SK-N-SH treated with all-trans-retinoic acid at 6 μM for 48 hours (cell line): ENCODE measurements around the gene SIL1.

Experiments
- ARNTL ChIP-seq: fragments of 450-650 bp; formaldehyde crosslinking; IDR thresholded peaks from 2 replicates; pipeline ENCODE4 v1.5.0; 2020; ENCODE audit warnings: low read depth, mild to moderate bottlenecking, moderate library complexity, borderline replicate concordance
- GLIS3 ChIP-seq: fragments of 250-450 bp; sonication (Bioruptor Pico); IDR thresholded peaks from 2 replicates; pipeline ENCODE4 v1.5.0; 2020; ENCODE audit warnings: mild to moderate bottlenecking, moderate library complexity
- ISL1 ChIP-seq: fragments of 250-450 bp; sonication (Bioruptor Pico); IDR thresholded peaks from 2 replicates; pipeline ENCODE4 v2.1.2; 2022; ENCODE audit warnings: mild to moderate bottlenecking, moderate library complexity
- OSR1 ChIP-seq: fragments of 250-450 bp; sonication (Bioruptor Pico); IDR thresholded peaks from 2 replicates; pipeline ENCODE4 v1.8.0; 2022; ENCODE audit warnings: moderate library complexity, mild to moderate bottlenecking, inconsistent platforms
- TCF4 ChIP-seq: fragments of 250-450 bp; sonication (Bioruptor Pico); IDR thresholded peaks from 2 replicates; pipeline ENCODE4 v1.8.0; 2021; ENCODE audit warnings: mild to moderate bottlenecking, moderate library complexity, borderline replicate concordance
- ZC3H10 ChIP-seq: fragments of 250-450 bp; sonication (Bioruptor Pico); IDR thresholded peaks from 2 replicates; pipeline ENCODE4 v1.5.1; 2021; ENCODE audit warnings: mild to moderate bottlenecking, moderate library complexity
- ZFP30 ChIP-seq: fragments of 450-650 bp; formaldehyde crosslinking; IDR thresholded peaks from 2 replicates; pipeline ENCODE4 v1.5.0; 2022; ENCODE audit warnings: mild to moderate bottlenecking, moderate library complexity
- ZNF70 ChIP-seq: fragments of 450-650 bp; formaldehyde crosslinking; IDR thresholded peaks from 2 replicates; pipeline ENCODE4 v1.5.0; 2020; ENCODE audit warnings: mild to moderate bottlenecking, moderate library complexity
- TF ChIP-seq, protein P1 (sequence below): fragments of 250-450 bp; sonication (Bioruptor Pico); IDR thresholded peaks from 2 replicates; pipeline ENCODE4 v1.8.0; 2020; ENCODE audit warnings: mild to moderate bottlenecking, moderate library complexity, borderline replicate concordance
- TF ChIP-seq, protein P2 (sequence below): fragments of 250-450 bp; sonication (Bioruptor Pico); IDR thresholded peaks from 2 replicates; pipeline ENCODE4 v1.8.0; 2021; ENCODE audit warnings: low read depth, mild to moderate bottlenecking, moderate library complexity, borderline replicate concordance
- TF ChIP-seq, protein P3 (sequence below): fragments of 250-450 bp; sonication (Bioruptor Pico); IDR thresholded peaks from 2 replicates; pipeline ENCODE4 v1.5.1; 2021; ENCODE audit warnings: mild to moderate bottlenecking, moderate library complexity

DNA sequence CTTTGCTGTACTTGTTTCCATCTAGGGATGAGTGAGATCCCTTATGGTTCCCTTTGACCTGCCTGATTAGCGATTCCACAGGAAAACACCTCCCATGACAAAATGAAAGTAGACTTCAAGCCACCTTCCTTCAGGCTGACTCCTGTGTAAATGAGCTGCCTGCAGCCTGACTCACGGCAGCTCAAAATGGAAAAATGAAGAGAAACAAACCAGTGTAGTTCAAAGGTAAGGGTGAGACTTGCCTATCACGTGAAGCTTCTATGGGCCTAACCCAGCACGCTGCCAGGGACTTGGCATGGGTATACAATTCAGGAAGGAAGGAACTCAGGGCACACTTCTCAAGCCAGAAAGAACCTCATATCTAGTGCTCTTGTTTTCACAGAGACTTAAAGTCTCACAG lies 212.9 kb downstream of the SIL1 start:
- TF ChIP-seq, protein P1, sequence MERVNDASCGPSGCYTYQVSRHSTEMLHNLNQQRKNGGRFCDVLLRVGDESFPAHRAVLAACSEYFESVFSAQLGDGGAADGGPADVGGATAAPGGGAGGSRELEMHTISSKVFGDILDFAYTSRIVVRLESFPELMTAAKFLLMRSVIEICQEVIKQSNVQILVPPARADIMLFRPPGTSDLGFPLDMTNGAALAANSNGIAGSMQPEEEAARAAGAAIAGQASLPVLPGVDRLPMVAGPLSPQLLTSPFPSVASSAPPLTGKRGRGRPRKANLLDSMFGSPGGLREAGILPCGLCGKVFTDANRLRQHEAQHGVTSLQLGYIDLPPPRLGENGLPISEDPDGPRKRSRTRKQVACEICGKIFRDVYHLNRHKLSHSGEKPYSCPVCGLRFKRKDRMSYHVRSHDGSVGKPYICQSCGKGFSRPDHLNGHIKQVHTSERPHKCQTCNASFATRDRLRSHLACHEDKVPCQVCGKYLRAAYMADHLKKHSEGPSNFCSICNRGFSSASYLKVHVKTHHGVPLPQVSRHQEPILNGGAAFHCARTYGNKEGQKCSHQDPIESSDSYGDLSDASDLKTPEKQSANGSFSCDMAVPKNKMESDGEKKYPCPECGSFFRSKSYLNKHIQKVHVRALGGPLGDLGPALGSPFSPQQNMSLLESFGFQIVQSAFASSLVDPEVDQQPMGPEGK = no peak
- TF ChIP-seq OSR1 (no peak), ISL1 (CRISPR knock-in tag) (no peak), GLIS3 (no peak), TCF4 (no peak), ZFP30 (no peak), ZC3H10 (CRISPR knock-in tag) (no peak), ARNTL (CRISPR knock-in tag) (no peak), ZNF70 (CRISPR knock-in tag) (no peak)
- TF ChIP-seq, protein P2, sequence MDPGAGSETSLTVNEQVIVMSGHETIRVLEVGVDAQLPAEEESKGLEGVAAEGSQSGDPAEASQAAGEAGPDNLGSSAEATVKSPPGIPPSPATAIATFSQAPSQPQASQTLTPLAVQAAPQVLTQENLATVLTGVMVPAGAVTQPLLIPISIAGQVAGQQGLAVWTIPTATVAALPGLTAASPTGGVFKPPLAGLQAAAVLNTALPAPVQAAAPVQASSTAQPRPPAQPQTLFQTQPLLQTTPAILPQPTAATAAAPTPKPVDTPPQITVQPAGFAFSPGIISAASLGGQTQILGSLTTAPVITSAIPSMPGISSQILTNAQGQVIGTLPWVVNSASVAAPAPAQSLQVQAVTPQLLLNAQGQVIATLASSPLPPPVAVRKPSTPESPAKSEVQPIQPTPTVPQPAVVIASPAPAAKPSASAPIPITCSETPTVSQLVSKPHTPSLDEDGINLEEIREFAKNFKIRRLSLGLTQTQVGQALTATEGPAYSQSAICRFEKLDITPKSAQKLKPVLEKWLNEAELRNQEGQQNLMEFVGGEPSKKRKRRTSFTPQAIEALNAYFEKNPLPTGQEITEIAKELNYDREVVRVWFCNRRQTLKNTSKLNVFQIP (CRISPR knock-in tag) = no peak
- TF ChIP-seq, protein P3, sequence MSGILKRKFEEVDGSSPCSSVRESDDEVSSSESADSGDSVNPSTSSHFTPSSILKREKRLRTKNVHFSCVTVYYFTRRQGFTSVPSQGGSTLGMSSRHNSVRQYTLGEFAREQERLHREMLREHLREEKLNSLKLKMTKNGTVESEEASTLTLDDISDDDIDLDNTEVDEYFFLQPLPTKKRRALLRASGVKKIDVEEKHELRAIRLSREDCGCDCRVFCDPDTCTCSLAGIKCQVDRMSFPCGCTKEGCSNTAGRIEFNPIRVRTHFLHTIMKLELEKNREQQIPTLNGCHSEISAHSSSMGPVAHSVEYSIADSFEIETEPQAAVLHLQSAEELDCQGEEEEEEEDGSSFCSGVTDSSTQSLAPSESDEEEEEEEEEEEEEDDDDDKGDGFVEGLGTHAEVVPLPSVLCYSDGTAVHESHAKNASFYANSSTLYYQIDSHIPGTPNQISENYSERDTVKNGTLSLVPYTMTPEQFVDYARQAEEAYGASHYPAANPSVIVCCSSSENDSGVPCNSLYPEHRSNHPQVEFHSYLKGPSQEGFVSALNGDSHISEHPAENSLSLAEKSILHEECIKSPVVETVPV (CRISPR knock-in tag) = no peak
